Measurements from ENCODE around the gene BCL2.

DNA sequence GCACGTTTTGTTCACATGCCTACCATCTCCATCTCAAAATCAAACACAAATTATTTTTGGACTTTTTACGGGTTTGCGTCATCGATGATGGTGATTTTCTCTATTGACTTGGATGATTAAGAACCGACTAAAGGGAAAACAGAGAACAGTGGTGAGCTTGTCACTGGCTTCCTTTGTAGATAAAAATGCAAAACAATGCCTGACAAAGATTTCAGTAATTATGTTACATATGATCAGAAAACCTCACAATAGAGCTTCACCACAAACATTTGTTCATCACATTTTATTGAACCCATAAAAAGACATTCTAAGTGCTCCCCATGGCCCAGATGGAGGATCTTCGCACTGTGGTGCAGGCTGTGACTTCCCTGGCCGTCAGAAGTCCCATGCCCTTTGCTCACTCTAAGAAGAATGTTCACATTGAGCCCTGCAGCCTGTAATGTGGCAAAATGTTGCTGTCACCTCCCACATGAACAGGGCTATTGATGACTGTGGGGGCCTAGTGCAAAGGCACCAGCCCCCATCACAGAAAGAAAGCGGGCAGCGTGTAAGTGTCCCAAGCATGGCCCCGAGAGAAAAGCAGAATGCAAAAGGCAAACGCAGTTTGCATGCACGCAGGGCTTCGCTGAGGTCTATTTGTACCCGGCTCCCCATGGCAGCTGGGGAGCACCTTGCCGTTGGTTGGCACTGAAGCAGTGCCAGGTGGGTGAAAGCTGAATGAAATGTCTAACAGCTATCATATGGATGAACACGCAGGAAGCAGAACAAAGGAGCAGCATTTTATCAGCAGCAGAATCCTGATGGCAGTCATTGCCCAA lies 60.6 kb downstream of the BCL2 start:
- TF ChIP-seq, protein P1, sequence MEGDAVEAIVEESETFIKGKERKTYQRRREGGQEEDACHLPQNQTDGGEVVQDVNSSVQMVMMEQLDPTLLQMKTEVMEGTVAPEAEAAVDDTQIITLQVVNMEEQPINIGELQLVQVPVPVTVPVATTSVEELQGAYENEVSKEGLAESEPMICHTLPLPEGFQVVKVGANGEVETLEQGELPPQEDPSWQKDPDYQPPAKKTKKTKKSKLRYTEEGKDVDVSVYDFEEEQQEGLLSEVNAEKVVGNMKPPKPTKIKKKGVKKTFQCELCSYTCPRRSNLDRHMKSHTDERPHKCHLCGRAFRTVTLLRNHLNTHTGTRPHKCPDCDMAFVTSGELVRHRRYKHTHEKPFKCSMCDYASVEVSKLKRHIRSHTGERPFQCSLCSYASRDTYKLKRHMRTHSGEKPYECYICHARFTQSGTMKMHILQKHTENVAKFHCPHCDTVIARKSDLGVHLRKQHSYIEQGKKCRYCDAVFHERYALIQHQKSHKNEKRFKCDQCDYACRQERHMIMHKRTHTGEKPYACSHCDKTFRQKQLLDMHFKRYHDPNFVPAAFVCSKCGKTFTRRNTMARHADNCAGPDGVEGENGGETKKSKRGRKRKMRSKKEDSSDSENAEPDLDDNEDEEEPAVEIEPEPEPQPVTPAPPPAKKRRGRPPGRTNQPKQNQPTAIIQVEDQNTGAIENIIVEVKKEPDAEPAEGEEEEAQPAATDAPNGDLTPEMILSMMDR (IDR thresholded peaks at IDR 0.05), result no peak
- TF ChIP-seq EZH2 (IDR thresholded peaks at IDR 0.05), result no peak
- TF ChIP-seq EZH2phosphoT487 (IDR thresholded peaks at IDR 0.05), result no peak
